ENCODE results near the gene TRIM58.

Gene TRIM58, protein sequence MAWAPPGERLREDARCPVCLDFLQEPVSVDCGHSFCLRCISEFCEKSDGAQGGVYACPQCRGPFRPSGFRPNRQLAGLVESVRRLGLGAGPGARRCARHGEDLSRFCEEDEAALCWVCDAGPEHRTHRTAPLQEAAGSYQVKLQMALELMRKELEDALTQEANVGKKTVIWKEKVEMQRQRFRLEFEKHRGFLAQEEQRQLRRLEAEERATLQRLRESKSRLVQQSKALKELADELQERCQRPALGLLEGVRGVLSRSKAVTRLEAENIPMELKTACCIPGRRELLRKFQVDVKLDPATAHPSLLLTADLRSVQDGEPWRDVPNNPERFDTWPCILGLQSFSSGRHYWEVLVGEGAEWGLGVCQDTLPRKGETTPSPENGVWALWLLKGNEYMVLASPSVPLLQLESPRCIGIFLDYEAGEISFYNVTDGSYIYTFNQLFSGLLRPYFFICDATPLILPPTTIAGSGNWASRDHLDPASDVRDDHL

DNA sequence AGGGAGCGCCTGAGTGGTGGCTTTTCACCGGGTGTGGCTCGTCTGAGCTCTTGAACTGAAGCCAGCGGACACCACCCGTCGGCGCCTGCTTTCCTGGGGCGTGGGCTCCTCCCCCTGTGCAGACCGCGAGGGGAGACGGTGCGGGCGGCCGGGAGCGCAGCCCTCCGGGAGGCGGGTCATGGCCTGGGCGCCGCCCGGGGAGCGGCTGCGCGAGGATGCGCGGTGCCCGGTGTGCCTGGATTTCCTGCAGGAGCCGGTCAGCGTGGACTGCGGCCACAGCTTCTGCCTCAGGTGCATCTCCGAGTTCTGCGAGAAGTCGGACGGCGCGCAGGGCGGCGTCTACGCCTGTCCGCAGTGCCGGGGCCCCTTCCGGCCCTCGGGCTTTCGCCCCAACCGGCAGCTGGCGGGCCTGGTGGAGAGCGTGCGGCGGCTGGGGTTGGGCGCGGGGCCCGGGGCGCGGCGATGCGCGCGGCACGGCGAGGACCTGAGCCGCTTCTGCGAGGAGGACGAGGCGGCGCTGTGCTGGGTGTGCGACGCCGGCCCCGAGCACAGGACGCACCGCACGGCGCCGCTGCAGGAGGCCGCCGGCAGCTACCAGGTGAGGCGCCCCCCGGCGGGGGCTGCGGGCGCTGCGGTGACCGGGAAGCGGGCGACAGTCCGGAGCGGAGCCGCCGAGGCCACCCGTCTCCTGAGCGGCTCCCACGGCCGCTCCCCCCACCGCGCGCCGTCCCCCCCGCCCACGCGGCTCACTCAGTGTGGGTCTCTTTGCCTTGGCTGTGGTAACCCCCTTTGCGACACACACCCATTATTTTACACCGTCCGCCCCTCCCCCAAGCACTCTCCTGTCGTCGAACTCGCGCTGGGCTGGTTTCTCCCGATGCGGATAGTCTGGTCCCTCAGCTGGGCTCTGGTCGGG is at the start of gene TRIM58:
Gene TRIM58 (plus strand): TSS at position 119 of the 916 bp plus-strand sequence. CDS start 60 bp downstream, at position 179.
- peak; percentile 36 for DNase-seq

- no peak for DNase-seq
Observed at GRCh38 chr1:247812637-247813036, 44.4 kb upstream of the TRIM58 start.

- no peak for DNase-seq
Observed at GRCh38 chr1:247822060-247822459, 34.9 kb upstream of the TRIM58 start.

GRCh38 chr1:247824023-247824422 is 33.0 kb upstream of the TRIM58 start, which contains the start of gene OR14A16:
OR14A16 (minus strand) TSS chr1:247824119; CDS start chr1:247815729, 8,390 bp downstream.
- no peak for DNase-seq

DNA sequence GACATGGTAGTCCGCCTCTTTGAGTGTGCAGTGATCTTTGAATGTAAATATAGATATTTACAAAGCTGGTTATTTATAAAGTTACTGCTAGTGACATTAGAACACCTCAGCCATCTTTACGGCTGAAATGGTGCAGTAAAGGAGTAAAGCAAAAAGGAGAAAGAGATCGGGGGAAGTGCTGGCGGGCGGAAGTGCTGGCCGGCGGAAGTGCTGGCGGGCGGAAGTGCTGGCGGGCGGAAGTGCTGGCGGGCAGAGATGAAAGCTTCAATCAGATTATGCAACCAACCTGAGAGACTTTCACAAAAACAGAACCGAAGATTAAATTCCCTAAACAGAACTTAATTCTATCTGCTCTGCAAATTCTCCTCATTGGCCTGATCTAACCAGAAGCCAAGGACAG is 31.6 kb upstream of the TRIM58 start:
- no peak for DNase-seq

DNA sequence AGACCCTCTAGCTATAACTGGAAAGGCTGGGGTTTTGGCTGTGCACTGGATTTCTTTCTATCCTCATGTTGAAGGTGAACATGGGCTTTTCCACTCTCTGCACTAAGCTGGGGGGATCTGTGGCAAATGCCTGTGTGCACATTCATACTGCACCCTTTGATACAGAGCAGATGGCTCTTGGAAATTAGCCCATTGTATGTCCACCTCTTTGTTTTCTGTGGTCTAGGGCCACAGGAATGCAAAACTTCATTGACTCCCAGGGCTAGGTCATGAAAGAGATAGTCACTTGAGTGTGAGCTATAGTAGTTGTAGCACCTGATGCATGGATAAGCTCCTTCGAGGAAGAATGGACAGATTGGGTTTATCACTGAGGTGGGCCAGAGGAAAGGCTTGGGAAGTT is 27.3 kb upstream of the TRIM58 start:
- DNase-seq, result no peak

DNA sequence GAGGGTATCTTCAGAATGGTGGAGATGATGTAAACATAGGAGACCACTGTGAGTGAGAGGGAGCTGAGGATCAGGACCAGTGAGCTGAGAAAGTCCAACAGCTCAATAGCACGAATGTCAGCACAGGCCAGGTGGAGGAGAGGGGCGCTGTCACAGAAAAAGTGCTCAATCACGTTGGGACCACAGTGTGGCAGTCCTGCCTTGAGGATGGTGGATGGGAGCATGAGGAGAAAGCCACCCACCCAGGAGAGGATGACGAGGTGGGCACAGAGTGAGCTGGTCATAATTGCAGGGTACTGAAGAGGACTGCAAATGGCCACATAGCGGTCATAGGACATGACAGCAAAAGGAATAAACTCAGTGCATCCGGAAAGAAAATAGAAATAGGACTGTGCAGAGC is 23.4 kb upstream of the TRIM58 start:
- no peak for DNase-seq

- DNase-seq, result no peak
Observed at GRCh38 chr1:247840818-247841217, 16.2 kb upstream of the TRIM58 start.

DNA sequence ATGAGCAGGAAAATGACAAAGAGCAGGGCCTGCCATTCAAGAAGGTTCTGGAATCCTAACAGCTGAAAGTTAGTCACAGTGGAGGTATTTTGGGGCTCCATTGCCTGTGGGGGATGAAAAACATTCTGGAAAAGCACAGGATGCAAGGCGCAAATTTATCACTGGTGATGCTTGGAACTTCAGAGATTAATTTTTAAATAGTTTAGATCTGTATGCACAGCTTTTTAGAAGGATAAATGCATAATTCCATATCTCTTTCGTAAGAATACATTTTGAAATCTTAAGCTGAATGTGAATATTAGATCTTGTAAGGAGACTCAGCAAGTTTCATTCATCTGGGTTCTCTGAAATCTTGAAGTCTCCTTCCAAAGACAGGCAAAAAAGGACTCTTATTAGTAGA is 15.2 kb upstream of the TRIM58 start, which contains the start of gene OR11L1:
Gene OR11L1 (minus strand): TSS at position 101 of the 400 bp plus-strand sequence. CDS start 0 bp downstream, at position 101.
- no peak for DNase-seq

GRCh38 chr1:247843411-247843810 is 13.6 kb upstream of the TRIM58 start:
- no peak for DNase-seq

DNA sequence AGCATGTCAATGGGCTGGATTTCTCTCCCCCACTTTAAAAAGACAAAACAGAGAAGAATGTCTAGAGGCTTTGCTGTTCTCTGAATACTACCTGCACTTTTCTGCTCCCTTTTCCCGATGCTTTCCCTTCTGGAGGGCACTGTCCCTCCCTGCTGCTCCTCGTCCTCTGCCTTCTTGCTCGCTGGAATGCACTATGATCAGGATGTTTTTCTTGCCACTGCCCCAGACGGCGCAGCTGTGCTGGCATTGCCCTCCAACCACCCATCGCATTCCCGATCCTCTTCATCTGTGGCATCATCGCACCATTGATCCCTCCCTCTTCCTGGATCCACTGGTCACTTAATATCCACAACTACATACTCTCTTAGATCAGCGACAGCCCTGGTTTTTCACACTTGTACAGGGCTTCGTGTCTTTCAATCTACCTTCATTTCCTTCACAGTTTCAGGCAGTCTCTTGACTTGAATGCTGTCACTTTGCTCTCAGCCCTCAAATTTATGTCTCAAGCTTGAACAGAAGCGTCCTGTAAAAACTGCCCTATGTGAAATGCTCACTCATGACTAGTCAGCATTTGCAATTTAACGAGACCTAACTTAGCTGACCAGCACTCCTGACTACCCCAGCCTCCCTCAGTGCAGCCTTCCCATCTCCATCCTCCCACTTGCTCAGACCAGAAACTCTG is 11.8 kb upstream of the TRIM58 start:
- DNase-seq, result no peak

DNA sequence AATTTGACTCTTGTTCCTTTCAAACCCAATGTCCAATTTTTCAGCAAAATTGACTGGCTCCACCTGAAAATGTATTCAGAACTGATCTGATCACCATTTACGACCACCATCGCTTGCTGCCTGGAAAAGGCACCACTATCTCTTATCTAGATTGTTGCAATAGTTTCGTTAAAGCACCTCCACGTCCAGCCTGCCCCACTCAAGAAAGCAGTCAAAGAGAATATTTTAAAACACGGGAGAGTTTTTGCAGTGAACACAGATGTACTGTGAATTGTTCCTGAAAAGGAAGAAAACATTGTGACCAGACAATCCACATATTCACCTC is 11.3 kb upstream of the TRIM58 start:
- DNase-seq, result no peak

GRCh38 chr1:247848346-247848745 is 8.6 kb upstream of the TRIM58 start:
- DNase-seq, result no peak

DNA sequence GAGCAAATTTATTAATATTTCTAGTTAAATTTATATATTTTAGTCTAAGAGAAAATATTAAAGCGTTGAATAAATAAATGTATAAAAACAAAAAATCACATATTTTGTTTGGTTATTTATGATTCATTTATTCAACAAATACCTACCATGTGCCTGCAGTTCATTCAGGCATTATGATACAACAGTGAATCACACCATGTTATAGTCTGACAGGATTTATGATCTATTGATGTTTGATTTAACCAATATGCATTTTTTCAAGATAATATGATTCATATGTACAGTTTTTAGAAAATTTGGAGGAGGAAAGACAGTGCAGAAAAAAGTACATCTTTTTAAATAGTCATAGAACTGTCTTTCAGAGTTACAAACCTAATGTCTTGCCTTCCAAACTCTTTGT is 7.4 kb upstream of the TRIM58 start:
- DNase-seq, result no peak

DNA sequence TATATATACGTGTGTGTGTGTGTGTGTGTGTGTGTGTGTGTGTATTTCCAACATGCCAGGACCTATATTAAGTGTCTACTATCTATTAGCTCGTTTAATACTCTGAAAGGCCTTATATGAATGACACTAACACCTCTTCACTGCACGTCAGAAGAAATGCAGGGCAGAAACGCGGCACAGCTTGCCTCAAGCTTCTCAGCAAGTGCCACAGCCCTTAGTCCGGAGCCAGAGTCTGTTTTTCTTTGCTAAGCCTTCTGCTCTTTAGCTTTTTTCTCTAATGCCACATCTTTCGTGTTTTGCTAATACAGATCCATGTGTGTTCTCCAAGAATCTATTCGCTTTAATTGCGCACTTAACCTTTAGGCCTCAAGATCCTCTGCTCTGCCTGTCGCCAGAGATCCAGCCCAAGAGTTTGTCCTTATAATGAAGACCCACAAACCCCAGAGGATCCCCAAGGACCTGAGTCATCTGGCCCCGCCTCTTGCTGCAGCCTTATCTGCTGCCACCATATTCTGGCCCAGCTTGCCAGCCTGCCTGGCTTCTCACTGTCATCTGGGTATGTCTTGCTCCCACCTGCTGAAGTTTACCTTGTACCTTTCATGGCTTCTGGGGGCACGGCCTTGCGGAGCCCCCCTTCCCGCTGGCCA is 2.0 kb upstream of the TRIM58 start:
- DNase-seq, result peak; percentile 2

GRCh38 chr1:247855911-247856310 is 1.1 kb upstream of the TRIM58 start:
- DNase-seq, result no peak

- no peak for DNase-seq
Observed at GRCh38 chr1:247857985-247858619, 1.1 kb downstream of the TRIM58 start.

DNA sequence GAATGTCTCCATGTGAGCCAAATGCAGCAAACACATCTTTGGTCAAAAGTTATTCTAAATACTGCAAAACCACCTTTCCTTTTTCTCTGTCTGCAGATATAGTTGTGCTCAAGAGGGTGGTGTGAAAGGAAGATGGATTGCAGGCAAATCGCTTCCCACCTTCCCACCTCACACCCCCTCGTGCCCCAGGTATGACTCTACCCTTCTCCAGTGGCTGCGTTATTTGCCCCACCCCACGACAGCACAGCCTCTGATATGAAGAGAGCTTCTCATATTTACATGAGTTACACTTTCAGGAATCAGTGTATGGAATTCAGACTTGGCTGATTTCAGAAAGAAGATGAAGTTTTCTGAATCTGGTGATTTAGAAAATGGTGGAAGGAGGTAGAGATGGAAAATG is 5.8 kb downstream of the TRIM58 start:
- DNase-seq, result no peak

GRCh38 chr1:247864644-247865043 is 7.7 kb downstream of the TRIM58 start:
- DNase-seq, result no peak

- DNase-seq, result no peak
Observed at GRCh38 chr1:247865416-247865815, 8.4 kb downstream of the TRIM58 start.

DNA sequence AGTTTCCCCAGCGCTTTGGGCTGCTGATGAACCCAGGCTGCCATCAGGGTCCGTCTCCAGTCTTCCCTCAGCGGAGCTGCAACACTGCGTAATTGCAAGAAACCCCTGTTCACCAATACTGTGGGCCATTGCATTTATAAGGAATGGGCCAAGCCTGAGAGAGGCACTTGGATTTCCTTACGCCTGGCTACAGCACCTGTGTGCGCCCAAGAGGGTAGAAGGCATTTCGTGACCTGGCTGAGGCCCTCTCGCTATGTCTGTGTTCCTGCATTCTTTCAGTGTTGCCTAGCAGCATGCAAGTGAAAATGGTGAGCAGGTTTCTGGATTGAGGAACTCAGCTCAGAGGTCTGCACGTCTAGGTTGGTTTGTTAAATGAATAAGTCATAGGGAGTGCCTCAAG is 26.4 kb downstream of the TRIM58 start:
- DNase-seq, result no peak

- no peak for DNase-seq
Observed at GRCh38 chr1:247884797-247885413, 27.9 kb downstream of the TRIM58 start.

Data from activated CD4-positive, alpha-beta T cell treated with anti-CD3 and anti-CD28 coated beads, Interleukin-10, Interleukin-2, amounts not matched to agents 100 ng/mL and 50 ng/mL, durations not matched to agents 16 hours and 8 hours (primary cell).